Lung (tissue), 12 donors: ENCODE measurements around the gene JAK1. TPM values are rescaled to one million over a fixed set of nuclear protein-coding genes. Genes with fewer than 3 reads are reported as not detected.

ENCODE experiments used
- ATAC-seq: fragments of 200-7000 bp; cut with Tn5 transposase; one replicate; pipeline ENCODE4 v1.9.1; 2020; ENCODE audit warnings: moderate number of reproducible peaks; ENCODE audit not compliant: insufficient read depth, low FRiP score
- DNase-seq, 3 donors: peaks; one replicate each; pipeline ENCODE4 v3.0.0-alpha.2; 2013 to 2017
- H3K27ac ChIP-seq, 2 donors: one replicate each; pipeline ENCODE4 v1.5.1; 2013; ENCODE audit warnings: mild to moderate bottlenecking in 2 of 2, moderate library complexity in 2 of 2, control low read depth in 1 of 2, inconsistent platforms in 1 of 2, low read depth in 1 of 2, low read length in 1 of 2
- H3K27me3 ChIP-seq, 3 donors: one replicate each; pipeline ENCODE4 v1.5.1; 2013; ENCODE audit warnings: low read length in 2 of 3; ENCODE audit not compliant: control insufficient read depth in 3 of 3, insufficient read depth in 3 of 3
- H3K36me3 ChIP-seq, 4 donors: one replicate each; pipeline ENCODE4 v1.5.1; 2013; ENCODE audit warnings: low read length in 4 of 4, mild to moderate bottlenecking in 1 of 4, moderate library complexity in 1 of 4; ENCODE audit not compliant: control insufficient read depth in 4 of 4, insufficient read depth in 4 of 4
- H3K4me1 ChIP-seq, 5 donors: one replicate each; pipeline ENCODE4 v1.5.1; 2013; ENCODE audit warnings: low read length in 5 of 5, mild to moderate bottlenecking in 2 of 5, moderate library complexity in 1 of 5; ENCODE audit not compliant: control insufficient read depth in 5 of 5, insufficient read depth in 5 of 5
- H3K4me3 ChIP-seq: one replicate; pipeline ENCODE4 v1.5.1; 2013; ENCODE audit warnings: mild to moderate bottlenecking, control low read depth, moderate library complexity
- H3K9ac ChIP-seq, 2 donors: one replicate each; pipeline ENCODE4 v1.5.1; 2013; ENCODE audit warnings: low read length in 2 of 2, control low read depth in 1 of 2; ENCODE audit not compliant: insufficient read depth in 1 of 2
- H3K9me3 ChIP-seq, 4 donors: one replicate each; pipeline ENCODE4 v1.5.1; 2013; ENCODE audit warnings: low read length in 3 of 4, mild to moderate bottlenecking in 1 of 4, moderate library complexity in 1 of 4; ENCODE audit not compliant: control insufficient read depth in 4 of 4, insufficient read depth in 3 of 4
- WGBS, 2 donors: extraction: QIAGEN DNeasy Blood & Tissue Kit; methylation state at CpG; one replicate each; pipeline ENCODE4 v1.1.7; 2013; 5-methylcytosine and 5-hydroxymethylcytosine counted together
- polyA plus RNA-seq, 2 donors: library from polyadenylated mRNA; stranded (reverse); fragments of 200-250 nt; gene quantifications; one replicate each; pipeline ENCODE4 v1.2.1, GENCODE V29; 2013
- total RNA-seq, 2 donors: library from RNA; depleted of rRNA in 1 of 2; stranded (reverse); fragments of >200 nt in 1 of 2; gene quantifications; one replicate each; pipeline ENCODE4 v1.2.1, GENCODE V29; 2014 to 2021
- TF ChIP-seq, protein P1 (sequence below): IDR thresholded peaks from 2 replicates; pipeline ENCODE4 v1.5.1; 2012; ENCODE audit warnings: mild to moderate bottlenecking; ENCODE audit errors: control extremely low read depth, extremely low read depth
- donor health status: control.
- donor health status: control.
- donor health status: Bipolar disorder and iron deficiency.
- donor health status: healthy.
- donor health status: DM: yes; HTN: yes; CAD: no.

Gene JAK1
- total and polyA plus RNA-seq, 4 donors = 26.7 to 162 (median 116) TPM

- ATAC-seq = no peak
- peak overlapping the region in 1 of 2 donors; percentile 46 for H3K27ac ChIP-seq
- 88% methylated on average over 6 of the region's 6 CpGs for WGBS, 2 donors
Measured at GRCh38 chr1:64865105-64865757, 101.1 kb downstream of the JAK1 start.

DNA sequence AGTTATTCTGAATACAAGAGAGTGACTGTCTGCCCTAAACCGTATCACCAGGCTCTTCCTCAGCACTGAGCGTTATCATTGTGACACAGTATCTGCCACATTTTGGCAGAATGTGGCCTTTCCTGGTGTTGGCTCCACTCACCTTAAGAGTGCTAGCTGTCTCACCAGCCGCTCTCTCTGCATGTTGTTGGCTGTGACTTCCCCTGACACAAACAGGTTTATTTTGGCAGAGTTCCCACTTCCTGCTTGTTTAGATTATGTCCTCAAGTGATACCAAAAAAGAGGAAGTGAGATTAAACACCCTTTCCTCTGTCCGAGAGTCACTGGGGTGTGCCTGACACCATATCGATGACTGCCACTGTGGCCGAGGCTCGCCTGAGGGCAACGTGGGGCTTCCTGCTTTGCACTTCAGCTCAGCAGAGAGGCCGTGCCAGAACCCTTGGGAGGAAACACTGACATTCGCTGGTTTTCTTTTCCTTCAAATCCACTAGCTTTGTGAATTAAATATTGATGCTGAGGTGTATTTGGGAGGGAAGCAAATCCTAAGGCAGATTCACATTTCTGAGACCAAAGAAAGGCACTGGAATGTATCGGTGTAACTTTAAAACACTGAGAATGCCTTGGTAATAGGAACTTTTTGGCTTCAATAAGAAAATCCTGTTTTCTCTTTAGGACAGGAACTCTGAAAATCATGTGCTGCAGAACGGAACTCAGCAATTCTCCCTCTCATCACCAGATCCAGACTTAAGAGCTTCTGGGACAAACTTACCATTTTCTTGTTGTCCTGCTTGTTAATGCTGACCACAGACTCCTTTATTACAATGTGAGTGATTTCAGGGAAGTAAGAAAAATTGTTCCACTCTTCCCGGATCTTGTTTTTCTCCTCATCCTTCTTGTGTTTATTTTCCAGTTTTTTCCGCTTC lies 102.1 kb downstream of the JAK1 start:
- Histone ChIP-seq H3K4me1 (peaks cover 0 to 3% (median 0%) of the 10 kb centered on the region in 5 donors), H3K9me3 (no peaks in the 10 kb centered on the region), H3K9ac (no peak overlapping the region), H3K27me3 (no peaks in the 10 kb centered on the region), H3K27ac (peak overlapping the region; percentile 28 to 56), H3K4me3 (no peak overlapping the region), H3K36me3 (peaks cover 6 to 35% (median 33%) of the 10 kb centered on the region in 4 donors)
- 34 to 47% methylated on average over 14 of the region's 14 CpGs for WGBS, 2 donors
- ATAC-seq (peak; percentile 77), DNase-seq (peak in 2 of 3 donors; percentile 41 to 63)
- TF ChIP-seq, protein P1, sequence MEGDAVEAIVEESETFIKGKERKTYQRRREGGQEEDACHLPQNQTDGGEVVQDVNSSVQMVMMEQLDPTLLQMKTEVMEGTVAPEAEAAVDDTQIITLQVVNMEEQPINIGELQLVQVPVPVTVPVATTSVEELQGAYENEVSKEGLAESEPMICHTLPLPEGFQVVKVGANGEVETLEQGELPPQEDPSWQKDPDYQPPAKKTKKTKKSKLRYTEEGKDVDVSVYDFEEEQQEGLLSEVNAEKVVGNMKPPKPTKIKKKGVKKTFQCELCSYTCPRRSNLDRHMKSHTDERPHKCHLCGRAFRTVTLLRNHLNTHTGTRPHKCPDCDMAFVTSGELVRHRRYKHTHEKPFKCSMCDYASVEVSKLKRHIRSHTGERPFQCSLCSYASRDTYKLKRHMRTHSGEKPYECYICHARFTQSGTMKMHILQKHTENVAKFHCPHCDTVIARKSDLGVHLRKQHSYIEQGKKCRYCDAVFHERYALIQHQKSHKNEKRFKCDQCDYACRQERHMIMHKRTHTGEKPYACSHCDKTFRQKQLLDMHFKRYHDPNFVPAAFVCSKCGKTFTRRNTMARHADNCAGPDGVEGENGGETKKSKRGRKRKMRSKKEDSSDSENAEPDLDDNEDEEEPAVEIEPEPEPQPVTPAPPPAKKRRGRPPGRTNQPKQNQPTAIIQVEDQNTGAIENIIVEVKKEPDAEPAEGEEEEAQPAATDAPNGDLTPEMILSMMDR = no peak

More at GRCh38 chr1:64865105-64865757, 101.1 kb downstream of the JAK1 start:
- H3K9me3 ChIP-seq = no peaks in the 10 kb centered on the region
- peaks cover 0 to 37% (median 33%) of the 10 kb centered on the region in 4 donors for H3K36me3 ChIP-seq
- H3K4me3 ChIP-seq = no peak overlapping the region
- no peaks in the 10 kb centered on the region for H3K27me3 ChIP-seq
- DNase-seq = no peak
- H3K9ac ChIP-seq = no peak overlapping the region
- TF ChIP-seq, protein P1 = no peak
- H3K4me1 ChIP-seq = peaks cover 0 to 3% (median 0%) of the 10 kb centered on the region in 5 donors

GRCh38 chr1:64861611-64862010 lies 104.7 kb downstream of the JAK1 start:
- H3K9ac ChIP-seq = no peak overlapping the region
- no peaks in the 10 kb centered on the region for H3K27me3 ChIP-seq
- no peak overlapping the region for H3K4me3 ChIP-seq
- 55% methylated on average over 4 of the region's 4 CpGs for WGBS, 2 donors
- H3K9me3 ChIP-seq = no peaks in the 10 kb centered on the region
- DNase-seq = peak; percentile 19 to 29 (median 29)
- no peak overlapping the region for H3K27ac ChIP-seq
- TF ChIP-seq, protein P1 = no peak
- H3K4me1 ChIP-seq = peaks cover 0 to 3% (median 0%) of the 10 kb centered on the region in 5 donors
- H3K36me3 ChIP-seq = peaks cover 24 to 45% (median 40%) of the 10 kb centered on the region in 4 donors
- ATAC-seq = peak; percentile 54
